Choroid plexus epithelial cell (primary cell): ENCODE results near the gene HEPHL1.

ENCODE experiments used
- DNase-seq: peaks from one replicate; pipeline ENCODE4 v3.0.0-alpha.2; 2010; ENCODE audit warnings: low read depth
- H3K4me3 ChIP-seq: 2 replicates; pipeline ENCODE4 v1.5.1; 2011; ENCODE audit warnings: low read depth, mild to moderate bottlenecking, control low read depth, low read length, moderate library complexity
- CTCF ChIP-seq: conservative IDR thresholded peaks from 2 replicates; pipeline ENCODE4 v1.5.1; 2011; ENCODE audit warnings: low read depth, mild to moderate bottlenecking, control low read depth, inconsistent platforms, low read length, moderate library complexity

Gene HEPHL1

GRCh38 chr11:94149431-94150017 lies 128.4 kb downstream of the HEPHL1 start:
- no peak for TF ChIP-seq CTCF
- no peak overlapping the region for H3K4me3 ChIP-seq
- peak; percentile 88 for DNase-seq

- DNase-seq: no peak
- no peak overlapping the region for H3K4me3 ChIP-seq
- no peak for TF ChIP-seq CTCF
These were observed 128.9 kb downstream of the HEPHL1 start for GRCh38 chr11:94150056-94150455.

- no peak overlapping the region for H3K4me3 ChIP-seq
- DNase-seq: no peak
These were observed 129.8 kb downstream of the HEPHL1 start for GRCh38 chr11:94150704-94151685.

GRCh38 chr11:94151903-94152677 lies 130.9 kb downstream of the HEPHL1 start:
- peak; percentile 68 for DNase-seq
- H3K4me3 ChIP-seq: no peak overlapping the region
- TF ChIP-seq CTCF: no peak

More at GRCh38 chr11:94150704-94151685, 129.8 kb downstream of the HEPHL1 start:
- no peak for TF ChIP-seq CTCF

- no peak overlapping the region for H3K4me3 ChIP-seq
- no peak for DNase-seq
- TF ChIP-seq CTCF: no peak
These were observed 131.5 kb downstream of the HEPHL1 start for GRCh38 chr11:94152678-94153065.

GRCh38 chr11:94153320-94153719 lies 132.2 kb downstream of the HEPHL1 start:
- no peak for TF ChIP-seq CTCF
- no peak for DNase-seq
- no peak overlapping the region for H3K4me3 ChIP-seq
